Measurements from ENCODE around the gene MACF1. TPM values are rescaled to one million over a fixed set of nuclear protein-coding genes. Genes with fewer than 3 reads are reported as not detected.

Gene MACF1
- polyA plus RNA-seq, 1 donor = 99.5 TPM

DNA sequence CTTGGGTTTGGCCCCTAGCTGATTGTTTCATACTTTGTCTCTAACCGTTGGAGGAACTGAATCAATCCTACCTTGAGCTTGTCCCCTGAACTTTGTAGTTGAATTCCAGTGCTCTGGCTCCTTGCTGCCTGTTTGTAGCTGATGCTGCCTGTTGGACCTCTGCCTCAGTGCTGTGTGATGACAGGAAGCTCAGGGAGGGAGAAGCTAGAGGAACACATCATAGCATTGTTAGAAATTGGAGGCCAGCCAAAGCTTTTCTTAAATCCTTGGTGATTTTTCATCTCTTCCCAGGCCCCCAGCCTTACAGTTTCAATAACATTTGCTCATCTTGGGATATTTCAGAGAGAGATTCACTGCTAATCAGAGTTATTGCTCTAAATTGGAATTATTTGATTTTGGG lies 34.0 kb downstream of the MACF1 start:
- Histone ChIP-seq H3K9me3 (ENCODE audit: control insufficient read depth, low read depth, low read length) (no peaks in the 10 kb centered on the region), H3K27me3 (ENCODE audit: control insufficient read depth, insufficient read depth, low read length) (no peaks in the 10 kb centered on the region), H3K36me3 (ENCODE audit: control insufficient read depth, insufficient read depth, low read length) (peaks cover 2% of the 10 kb centered on the region), H3K4me1 (ENCODE audit: control insufficient read depth, insufficient read depth, low read length) (no peaks in the 10 kb centered on the region), H3K27ac (ENCODE audit: low read length) (no peak overlapping the region), H3K4me3 (ENCODE audit: low read length) (no peak overlapping the region)
- WGBS (ENCODE audit: insufficient coverage, low lambda C conversion rate) = no CpG with 5 or more reads among the region's 1 CpG
- no peak for DNase-seq

DNA sequence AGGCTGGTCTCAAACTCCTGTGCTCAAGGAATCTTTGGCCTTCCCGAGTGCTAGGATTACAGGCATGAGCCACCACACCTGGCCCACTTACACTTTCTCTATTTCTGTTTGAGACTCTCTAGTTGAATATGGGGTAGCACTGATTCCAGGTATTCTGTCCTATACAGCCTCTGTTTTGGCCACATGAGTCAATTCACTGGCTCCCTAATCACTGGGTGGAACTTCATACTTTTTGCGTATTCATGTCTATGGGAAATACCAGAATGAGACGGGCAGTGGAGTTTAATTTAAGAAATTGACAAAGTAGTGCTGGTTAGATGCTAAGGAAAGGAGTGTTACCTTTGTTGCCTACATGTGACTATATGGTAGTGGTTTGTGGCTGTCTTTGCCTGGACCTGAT lies 35.5 kb downstream of the MACF1 start:
- no peak overlapping the region for H3K4me3 ChIP-seq (ENCODE audit: low read length)
- WGBS (ENCODE audit: insufficient coverage, low lambda C conversion rate) = no CpG with 5 or more reads among the region's 3 CpGs
- H3K9me3 ChIP-seq (ENCODE audit: control insufficient read depth, low read depth, low read length) = no peaks in the 10 kb centered on the region
- peaks cover 2% of the 10 kb centered on the region for H3K36me3 ChIP-seq (ENCODE audit: control insufficient read depth, insufficient read depth, low read length)
- DNase-seq = no peak
- no peaks in the 10 kb centered on the region for H3K4me1 ChIP-seq (ENCODE audit: control insufficient read depth, insufficient read depth, low read length)
- no peak overlapping the region for H3K27ac ChIP-seq (ENCODE audit: low read length)
- H3K27me3 ChIP-seq (ENCODE audit: control insufficient read depth, insufficient read depth, low read length) = no peaks in the 10 kb centered on the region

DNA sequence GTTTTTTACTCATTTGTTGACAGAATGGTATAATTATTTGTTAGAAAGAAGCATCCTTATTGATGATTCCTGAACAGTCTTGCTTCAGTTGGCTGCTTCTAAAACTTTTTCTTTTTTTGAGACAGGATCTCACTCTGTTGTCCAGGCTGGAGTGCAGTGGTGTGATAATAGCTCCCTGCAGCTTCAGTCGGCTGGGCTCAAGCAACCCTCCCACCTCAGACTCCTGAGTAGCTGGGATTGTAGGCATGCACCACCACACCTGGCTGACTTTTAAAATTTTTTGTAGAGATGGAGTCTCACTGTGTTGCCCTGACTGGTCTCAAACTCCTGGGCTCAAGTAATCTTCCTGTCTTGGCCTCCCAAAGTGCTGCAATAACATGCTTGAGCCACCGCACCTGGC lies 38.8 kb downstream of the MACF1 start:
- DNase-seq = no peak
- no peak overlapping the region for H3K27ac ChIP-seq (ENCODE audit: low read length)
- H3K27me3 ChIP-seq (ENCODE audit: control insufficient read depth, insufficient read depth, low read length) = no peaks in the 10 kb centered on the region
- no peaks in the 10 kb centered on the region for H3K4me1 ChIP-seq (ENCODE audit: control insufficient read depth, insufficient read depth, low read length)
- peaks cover 2% of the 10 kb centered on the region for H3K36me3 ChIP-seq (ENCODE audit: control insufficient read depth, insufficient read depth, low read length)
- H3K9me3 ChIP-seq (ENCODE audit: control insufficient read depth, low read depth, low read length) = no peaks in the 10 kb centered on the region
- H3K4me3 ChIP-seq (ENCODE audit: low read length) = no peak overlapping the region
- WGBS (ENCODE audit: insufficient coverage, low lambda C conversion rate) = no CpG with 5 or more reads among the region's 2 CpGs

DNA sequence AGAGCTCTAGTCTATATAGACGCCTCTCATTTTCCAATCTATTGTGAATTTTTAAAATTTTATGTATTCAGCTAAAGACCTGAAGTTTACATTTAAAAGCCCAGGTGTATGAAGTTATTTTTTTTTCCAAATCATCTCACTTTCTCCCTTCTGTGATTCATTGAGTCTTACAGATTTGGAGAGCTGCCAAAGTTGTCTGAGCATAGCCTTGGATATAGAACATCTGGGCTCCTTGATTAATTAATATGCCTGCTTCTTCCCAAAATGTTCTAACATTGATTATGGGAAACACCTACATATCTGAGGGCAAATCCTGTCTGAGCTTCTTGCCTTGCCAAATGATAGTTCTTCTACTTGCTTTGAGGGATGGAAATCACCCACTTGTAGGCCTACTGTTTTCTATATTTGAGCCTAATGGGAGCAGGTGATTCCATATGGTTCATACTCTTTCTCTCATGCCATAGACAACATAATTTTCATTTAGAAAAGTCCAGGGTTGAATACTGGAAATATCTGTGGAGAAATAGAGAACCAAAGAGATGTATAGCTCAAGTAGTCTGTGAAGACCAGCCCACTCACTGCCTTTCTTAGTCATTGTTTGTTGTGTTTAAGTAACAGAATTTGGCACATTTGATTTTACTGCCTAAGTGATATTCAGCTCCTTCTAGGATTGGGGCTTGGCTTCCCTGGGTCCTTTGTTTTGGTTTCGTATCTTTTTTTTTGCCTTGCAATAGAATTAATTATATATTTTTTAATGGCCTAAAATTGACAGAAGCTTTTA lies 46.2 kb downstream of the MACF1 start:
- Histone ChIP-seq H3K4me3 (ENCODE audit: low read length) (no peak overlapping the region), H3K4me1 (ENCODE audit: control insufficient read depth, insufficient read depth, low read length) (no peaks in the 10 kb centered on the region), H3K9me3 (ENCODE audit: control insufficient read depth, low read depth, low read length) (no peaks in the 10 kb centered on the region), H3K27me3 (ENCODE audit: control insufficient read depth, insufficient read depth, low read length) (no peaks in the 10 kb centered on the region), H3K36me3 (ENCODE audit: control insufficient read depth, insufficient read depth, low read length) (peaks cover 21% of the 10 kb centered on the region), H3K27ac (ENCODE audit: low read length) (no peak overlapping the region)
- WGBS (ENCODE audit: insufficient coverage, low lambda C conversion rate) = 93% methylated on average over 2 of the region's 2 CpGs
- no peak for DNase-seq

DNA sequence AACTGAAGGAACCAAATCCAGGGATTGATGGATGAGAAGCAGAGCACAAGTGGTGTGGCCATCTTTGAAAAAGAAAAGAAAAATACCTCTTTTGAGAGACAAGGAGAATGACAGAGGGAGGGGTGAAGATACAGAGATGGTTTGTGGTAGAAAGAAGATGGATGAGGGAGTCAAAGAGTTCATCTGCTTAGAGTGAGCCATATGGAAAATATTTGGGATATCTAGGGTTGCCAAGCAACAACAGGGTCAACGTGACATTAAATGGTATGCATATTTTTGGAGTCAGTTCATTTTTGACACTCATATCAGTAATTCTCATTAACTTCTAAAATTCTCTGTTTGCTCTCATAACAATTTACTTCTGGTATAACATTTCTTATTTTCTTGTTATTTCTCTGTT lies 50.7 kb downstream of the MACF1 start:
- DNase-seq = no peak
- Histone ChIP-seq H3K4me3 (ENCODE audit: low read length) (no peak overlapping the region), H3K36me3 (ENCODE audit: control insufficient read depth, insufficient read depth, low read length) (peaks cover 30% of the 10 kb centered on the region), H3K9me3 (ENCODE audit: control insufficient read depth, low read depth, low read length) (no peaks in the 10 kb centered on the region), H3K27me3 (ENCODE audit: control insufficient read depth, insufficient read depth, low read length) (no peaks in the 10 kb centered on the region), H3K4me1 (ENCODE audit: control insufficient read depth, insufficient read depth, low read length) (no peaks in the 10 kb centered on the region), H3K27ac (ENCODE audit: low read length) (no peak overlapping the region)
- WGBS (ENCODE audit: insufficient coverage, low lambda C conversion rate) = 20% methylated on average over 1 of the region's 1 CpG

DNA sequence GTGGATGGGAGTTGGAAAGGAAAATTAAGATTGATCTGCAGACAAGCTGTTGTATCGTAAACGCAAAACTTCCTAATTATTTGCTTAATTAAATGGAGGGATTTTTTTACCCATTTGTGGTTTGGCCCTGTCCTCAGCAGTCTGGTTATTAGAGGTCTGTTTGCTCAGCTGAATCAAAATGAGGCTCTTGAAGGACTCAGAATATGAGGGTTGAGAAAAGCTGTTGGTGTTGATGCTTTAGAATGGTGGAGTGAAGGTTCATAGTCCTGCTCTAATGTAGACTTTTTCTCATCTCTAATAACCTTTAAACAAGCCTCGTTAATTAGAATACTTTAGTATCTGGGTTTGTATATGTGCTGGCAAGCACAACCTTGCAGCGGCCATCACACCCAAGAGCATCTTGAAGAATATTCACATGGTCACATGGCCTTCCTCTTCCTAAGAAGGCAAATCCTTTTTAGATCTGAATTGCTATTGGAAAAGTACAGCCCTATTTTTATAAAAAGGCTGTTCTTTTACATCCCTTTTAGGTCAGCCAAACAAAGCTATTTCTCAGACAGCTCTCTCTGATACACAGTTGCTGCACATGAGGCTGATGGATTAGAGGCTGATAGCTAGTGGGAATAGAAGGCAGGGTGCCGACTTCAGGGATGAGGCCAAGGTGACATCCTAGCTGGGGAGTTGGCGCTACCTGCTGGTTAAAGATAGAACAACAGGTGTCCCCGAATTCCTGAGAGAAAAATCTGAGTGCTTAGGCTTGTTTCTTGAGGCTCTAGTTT lies 53.8 kb downstream of the MACF1 start:
- DNase-seq = peak; percentile 43 to 62
- Histone ChIP-seq H3K4me3 (ENCODE audit: low read length) (no peak overlapping the region), H3K9me3 (ENCODE audit: control insufficient read depth, low read depth, low read length) (no peaks in the 10 kb centered on the region), H3K36me3 (ENCODE audit: control insufficient read depth, insufficient read depth, low read length) (peaks cover 30% of the 10 kb centered on the region), H3K27ac (ENCODE audit: low read length) (no peak overlapping the region), H3K4me1 (ENCODE audit: control insufficient read depth, insufficient read depth, low read length) (no peaks in the 10 kb centered on the region), H3K27me3 (ENCODE audit: control insufficient read depth, insufficient read depth, low read length) (no peaks in the 10 kb centered on the region)
- 100% methylated on average over 1 of the region's 7 CpGs for WGBS (ENCODE audit: insufficient coverage, low lambda C conversion rate)

DNA sequence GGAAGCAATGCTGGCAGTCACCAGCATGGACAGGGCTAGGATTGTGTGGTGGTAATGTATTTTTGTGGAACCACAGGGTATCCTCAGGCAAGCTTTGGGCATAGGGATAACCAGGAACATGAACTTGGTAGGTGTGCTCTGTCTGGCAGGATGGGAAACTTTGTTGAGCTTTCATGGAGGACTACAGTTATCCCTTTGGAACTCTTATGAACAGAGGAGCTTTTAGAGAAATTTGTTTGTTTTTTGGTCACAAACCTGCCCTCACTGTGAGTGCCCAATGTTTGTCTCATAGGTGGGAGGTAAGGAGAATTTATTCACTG lies 54.4 kb downstream of the MACF1 start:
- Histone ChIP-seq H3K27me3 (ENCODE audit: control insufficient read depth, insufficient read depth, low read length) (no peaks in the 10 kb centered on the region), H3K9me3 (ENCODE audit: control insufficient read depth, low read depth, low read length) (no peaks in the 10 kb centered on the region), H3K4me3 (ENCODE audit: low read length) (no peak overlapping the region), H3K36me3 (ENCODE audit: control insufficient read depth, insufficient read depth, low read length) (peaks cover 27% of the 10 kb centered on the region), H3K27ac (ENCODE audit: low read length) (no peak overlapping the region), H3K4me1 (ENCODE audit: control insufficient read depth, insufficient read depth, low read length) (no peaks in the 10 kb centered on the region)
- DNase-seq = no peak

DNA sequence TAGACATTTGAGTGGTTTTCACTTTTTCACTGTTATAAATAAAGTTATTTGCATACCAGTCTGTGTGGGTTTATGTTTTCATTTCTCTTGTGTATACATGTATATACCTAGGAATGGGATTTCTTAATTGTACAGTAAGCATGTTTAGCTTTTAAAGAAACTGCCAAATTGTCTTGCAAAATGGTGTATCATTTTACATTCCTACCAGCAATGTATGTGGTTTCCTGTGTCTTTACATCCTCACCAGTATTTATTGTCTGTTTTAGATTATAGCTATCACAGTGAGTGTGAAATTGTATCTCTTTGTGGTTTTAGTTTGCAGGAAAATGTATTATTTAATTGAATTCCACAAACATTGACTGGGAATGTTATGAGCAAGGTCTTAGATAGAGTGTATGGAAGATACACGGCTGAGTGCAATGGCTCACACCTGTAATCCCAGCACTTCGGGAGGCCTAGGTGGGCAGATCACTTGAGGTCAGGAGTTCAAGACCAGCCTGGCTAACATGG lies 57.3 kb downstream of the MACF1 start:
- Histone ChIP-seq H3K27me3 (ENCODE audit: control insufficient read depth, insufficient read depth, low read length) (no peaks in the 10 kb centered on the region), H3K4me3 (ENCODE audit: low read length) (no peak overlapping the region), H3K9me3 (ENCODE audit: control insufficient read depth, low read depth, low read length) (no peaks in the 10 kb centered on the region), H3K36me3 (ENCODE audit: control insufficient read depth, insufficient read depth, low read length) (peaks cover 5% of the 10 kb centered on the region), H3K27ac (ENCODE audit: low read length) (no peak overlapping the region), H3K4me1 (ENCODE audit: control insufficient read depth, insufficient read depth, low read length) (no peaks in the 10 kb centered on the region)
- WGBS (ENCODE audit: insufficient coverage, low lambda C conversion rate) = no CpG with 5 or more reads among the region's 2 CpGs
- DNase-seq = no peak

DNA sequence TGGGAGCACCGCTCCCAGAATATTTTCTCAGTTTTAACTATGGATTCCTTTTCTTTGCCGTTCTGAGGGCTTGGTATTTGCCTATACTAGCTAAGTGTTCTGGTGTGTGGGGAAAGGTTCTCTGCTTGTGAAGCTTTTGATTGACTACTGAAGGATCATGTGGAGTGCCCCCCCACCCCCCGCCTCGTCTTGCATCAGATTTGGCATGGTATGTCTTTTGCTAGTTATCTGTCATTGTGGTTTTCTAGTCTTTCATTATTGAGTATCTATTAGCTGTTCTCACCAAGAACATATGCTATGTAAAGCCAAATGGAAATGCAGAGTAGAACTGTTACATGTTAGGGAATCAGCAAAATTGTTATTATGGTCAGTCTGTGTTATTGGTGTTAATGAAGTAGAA lies 58.3 kb downstream of the MACF1 start:
- H3K36me3 ChIP-seq (ENCODE audit: control insufficient read depth, insufficient read depth, low read length) = peaks cover 5% of the 10 kb centered on the region
- no CpG with 5 or more reads among the region's 4 CpGs for WGBS (ENCODE audit: insufficient coverage, low lambda C conversion rate)
- H3K4me3 ChIP-seq (ENCODE audit: low read length) = no peak overlapping the region
- no peak for DNase-seq
- no peaks in the 10 kb centered on the region for H3K9me3 ChIP-seq (ENCODE audit: control insufficient read depth, low read depth, low read length)
- no peaks in the 10 kb centered on the region for H3K4me1 ChIP-seq (ENCODE audit: control insufficient read depth, insufficient read depth, low read length)
- H3K27me3 ChIP-seq (ENCODE audit: control insufficient read depth, insufficient read depth, low read length) = no peaks in the 10 kb centered on the region
- H3K27ac ChIP-seq (ENCODE audit: low read length) = no peak overlapping the region

DNA sequence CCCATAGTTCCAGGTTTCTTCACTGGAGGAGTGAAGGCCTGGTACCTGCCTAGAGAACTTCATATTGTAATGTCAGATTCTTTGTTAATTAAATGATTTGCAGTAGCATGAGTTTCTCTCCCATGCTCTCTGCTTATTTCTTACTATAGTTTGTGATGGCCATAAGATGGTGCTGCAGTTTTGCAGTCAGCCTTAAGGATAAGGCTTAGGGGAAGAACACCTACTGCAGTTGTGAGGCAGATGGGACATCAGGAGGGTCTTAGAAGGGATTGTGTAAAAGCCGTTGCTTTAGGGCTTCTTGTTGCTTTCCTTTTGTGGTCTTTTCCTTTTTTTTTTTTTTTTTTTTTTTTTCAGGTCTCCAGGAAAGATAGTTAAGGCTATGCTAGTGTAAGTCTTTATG lies 61.8 kb downstream of the MACF1 start:
- WGBS (ENCODE audit: insufficient coverage, low lambda C conversion rate) = no CpG with 5 or more reads among the region's 1 CpG
- H3K4me1 ChIP-seq (ENCODE audit: control insufficient read depth, insufficient read depth, low read length) = peaks cover 10% of the 10 kb centered on the region

More for the DNA sequence above, 61.8 kb downstream of the MACF1 start:
- peak in 1 of 2 donors; percentile 24 for DNase-seq
- no peaks in the 10 kb centered on the region for H3K27me3 ChIP-seq (ENCODE audit: control insufficient read depth, insufficient read depth, low read length)
- H3K4me3 ChIP-seq (ENCODE audit: low read length) = no peak overlapping the region
- no peak overlapping the region for H3K27ac ChIP-seq (ENCODE audit: low read length)
- peaks cover 2% of the 10 kb centered on the region for H3K36me3 ChIP-seq (ENCODE audit: control insufficient read depth, insufficient read depth, low read length)
- H3K9me3 ChIP-seq (ENCODE audit: control insufficient read depth, low read depth, low read length) = no peaks in the 10 kb centered on the region
